H1 (cell line): ENCODE measurements around the gene VASN. TPM values are rescaled to one million over a fixed set of nuclear protein-coding genes. Genes with fewer than 3 reads are reported as not detected.

Experiments
- ATF3 ChIP-seq: IDR thresholded peaks from 2 replicates; pipeline ENCODE4 v1.6.1; 2011; ENCODE audit warnings: low read depth, mild to moderate bottlenecking, low read length; ENCODE audit not compliant: insufficient read depth
- CBX8 ChIP-seq: fragments of 300-800, 300-1000 bp; sonication (generic); IDR thresholded peaks from 2 replicates; pipeline ENCODE4 v1.7.1; 2016; ENCODE audit warnings: low read depth, low read length, borderline replicate concordance
- SRF ChIP-seq: IDR thresholded peaks from 2 replicates; pipeline ENCODE4 v1.6.1; 2011; ENCODE audit warnings: mild to moderate bottlenecking, low read depth, low read length, moderate library complexity
- USF2 ChIP-seq: IDR thresholded peaks from 2 replicates; pipeline ENCODE4 v1.6.1; 2011; ENCODE audit warnings: low read length, improper control_type of control experiment
- polyA plus RNA-seq, 7 experiments: library from polyadenylated mRNA; depleted of rRNA in 3 of 7; stranded (reverse) in 5 of 7; unstranded in 2 of 7; fragments of >200 nt in 5 of 7; fragments of 200-250 nt in 2 of 7; gene quantifications; 1 replicate in 5 of 7; 2 replicates in 1 of 7; 4 replicates in 1 of 7; pipeline versions ENCODE4 v1.2.1 to v1.2.3, GENCODE V29; 2011 to 2013; ENCODE audit warnings: missing spikeins in 2 of 7, mixed read lengths in 2 of 7
- total RNA-seq: library from RNA; stranded (reverse); fragmentation: NEBNext Ultra II Directional; extraction: Animal tissue kit (Norgen Biotek cat#: 25700); gene quantifications from 2 replicates; pipeline ENCODE4 v1.2.1, GENCODE V29; 2021

Gene VASN
- total and polyA plus RNA-seq, 2 of the 8 experiments (the other 6 are each of a cell fraction or from before 2014, with no cell fraction given) = 9.6 to 11.3 TPM

- TF ChIP-seq ATF3 = no peak
- no peak for TF ChIP-seq SRF
- TF ChIP-seq CBX8 = no peak
- no peak for TF ChIP-seq USF2
- TF ChIP-seq, all 59 proteins: peak for 0
Measured at GRCh38 chr16:4338712-4339299, 32.8 kb upstream of the VASN start (continued).
